ENCODE results near the gene CHEK2.
"Not testable (repeated sequence)": the region's sequence is repeated elsewhere in the genome, so short reads cannot be mapped to it uniquely, and the experiment has no call there.

The CHEK2 gene

DNA sequence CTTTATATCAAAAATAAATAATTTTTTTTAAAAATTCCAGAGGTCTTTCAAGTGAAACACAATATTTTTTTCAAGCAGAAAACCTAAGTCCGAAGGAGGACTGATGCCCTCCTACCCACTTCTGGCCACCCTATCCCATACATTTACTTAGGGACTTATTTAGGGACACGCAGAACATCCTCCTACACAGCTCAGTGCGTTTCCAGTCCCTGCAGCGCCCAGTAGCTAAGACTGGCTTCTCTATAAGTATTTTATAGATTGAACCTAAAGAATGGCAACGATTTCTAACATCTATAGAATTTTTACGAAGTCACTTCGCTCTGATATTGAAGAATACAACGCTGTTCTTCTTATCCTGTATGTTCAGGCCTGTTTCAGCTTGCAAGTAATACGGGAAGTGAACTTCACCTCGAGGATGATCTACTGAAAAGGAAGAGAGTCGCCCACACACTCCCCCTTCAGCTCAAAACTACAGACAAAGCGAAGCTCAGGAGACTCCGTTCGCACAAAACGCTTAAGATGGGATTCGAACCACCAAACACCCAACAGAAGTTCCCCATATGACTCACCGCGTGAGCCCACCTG is 328 bp downstream of the CHEK2 start:
- no peak for TF ChIP-seq CTCF (conservative IDR thresholded peaks at IDR 0.05; ENCODE audit: low read length)
- H3K4me3 ChIP-seq (ENCODE audit: low read length) = peak overlapping the region; percentile 92
- DNase-seq (ENCODE audit: low read depth) = no peak

GRCh38 chr22:28738876-28739275 is 2.7 kb downstream of the CHEK2 start:
- not testable (repeated sequence) for DNase-seq (ENCODE audit: low read depth); H3K4me3 ChIP-seq (ENCODE audit: low read length)

DNA sequence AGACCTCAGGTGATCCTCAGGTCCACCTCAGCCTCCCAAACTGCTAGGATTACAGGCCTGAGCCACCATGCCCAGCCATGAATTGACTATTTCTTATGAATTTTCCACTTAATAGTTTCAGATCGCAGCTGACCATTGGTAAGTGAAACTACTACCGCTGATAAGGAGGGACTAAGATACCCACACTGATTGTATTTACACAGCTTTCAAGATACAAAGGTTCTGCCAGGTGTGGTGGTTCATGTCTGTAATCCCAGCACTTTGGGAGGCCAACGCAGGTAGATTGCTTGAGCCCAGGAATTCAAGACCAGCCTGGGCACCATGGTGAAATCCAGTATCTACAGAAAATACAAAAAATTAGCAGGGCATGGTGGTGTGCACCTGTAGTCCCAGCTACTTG is 3.9 kb downstream of the CHEK2 start:
- TF ChIP-seq CTCF (conservative IDR thresholded peaks at IDR 0.05; ENCODE audit: low read length) = no peak
- no peak for DNase-seq (ENCODE audit: low read depth)
- no peak overlapping the region for H3K4me3 ChIP-seq (ENCODE audit: low read length)

- no peak for DNase-seq (ENCODE audit: low read depth)
- TF ChIP-seq CTCF (conservative IDR thresholded peaks at IDR 0.05; ENCODE audit: low read length) = no peak
- H3K4me3 ChIP-seq (ENCODE audit: low read length) = no peak overlapping the region
These were observed 5.1 kb downstream of the CHEK2 start for GRCh38 chr22:28736301-28737155.

DNA sequence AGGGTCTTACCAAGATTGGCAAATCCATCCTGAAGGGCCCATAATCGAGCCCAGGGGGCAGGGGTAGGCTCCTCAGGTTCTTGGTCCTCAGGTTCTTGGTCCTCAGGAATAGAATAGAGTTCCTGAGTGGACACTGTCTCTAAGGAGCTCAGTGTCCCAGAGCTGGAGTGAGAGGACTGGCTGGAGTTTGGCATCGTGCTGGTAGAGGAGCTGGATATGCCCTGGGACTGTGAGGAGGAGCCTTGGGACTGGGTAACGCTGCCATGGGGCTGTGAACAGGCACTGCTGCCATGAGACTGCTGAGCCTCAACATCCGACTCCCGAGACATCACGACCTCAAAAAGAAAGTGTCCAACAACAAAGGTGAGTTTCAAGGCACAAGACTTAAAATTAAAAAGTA is 7.2 kb downstream of the CHEK2 start:
- no peak for TF ChIP-seq CTCF (conservative IDR thresholded peaks at IDR 0.05; ENCODE audit: low read length)
- no peak for DNase-seq (ENCODE audit: low read depth)
- no peak overlapping the region for H3K4me3 ChIP-seq (ENCODE audit: low read length)

GRCh38 chr22:28730179-28730578 is 11.4 kb downstream of the CHEK2 start:
- DNase-seq (ENCODE audit: low read depth) = no peak
- TF ChIP-seq CTCF (conservative IDR thresholded peaks at IDR 0.05; ENCODE audit: low read length) = no peak
- H3K4me3 ChIP-seq (ENCODE audit: low read length) = no peak overlapping the region

DNA sequence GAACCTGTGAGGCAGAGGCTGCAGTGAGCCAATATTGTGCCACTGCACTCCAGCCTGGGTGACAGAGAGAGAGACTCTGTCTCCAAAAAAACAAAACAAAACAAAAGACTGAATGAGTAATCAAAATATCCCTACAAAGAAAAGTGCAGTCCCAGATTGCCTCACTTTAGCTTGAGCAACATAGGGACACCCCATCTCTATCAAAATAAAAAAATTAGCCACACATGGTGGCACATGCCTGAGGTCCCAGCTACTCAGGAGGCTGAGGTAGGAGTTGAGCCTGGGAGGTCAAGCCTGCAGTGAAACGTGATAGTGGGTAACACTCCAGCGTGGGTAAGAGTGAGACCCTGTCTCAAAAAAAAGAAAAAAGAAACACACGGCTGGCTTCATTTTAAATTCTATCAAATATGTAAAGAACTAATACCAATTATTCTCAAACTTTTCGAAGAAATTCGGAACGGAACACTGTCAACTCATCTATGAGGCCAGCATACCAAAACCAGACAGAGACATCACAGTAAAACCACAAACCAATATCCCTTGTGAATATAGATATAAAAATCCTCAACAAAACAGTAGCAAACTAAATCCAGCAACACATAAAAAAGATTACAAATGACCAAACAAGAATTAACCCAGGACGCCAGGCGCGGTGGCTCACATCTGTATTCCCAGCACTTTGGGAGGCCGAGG is 12.9 kb downstream of the CHEK2 start:
- no peak overlapping the region for H3K4me3 ChIP-seq (ENCODE audit: low read length)
- DNase-seq (ENCODE audit: low read depth) = peak; percentile 39
- no peak for TF ChIP-seq CTCF (conservative IDR thresholded peaks at IDR 0.05; ENCODE audit: low read length)

Measured in AG10803 (cell line).